PC-3 (cell line): ENCODE results near the gene NFIX.

ENCODE experiments used
- EZH2 ChIP-seq: fragments of 300-600 bp; sonication (generic); IDR thresholded peaks from one replicate; pipeline ENCODE4 v1.6.1; 2017; ENCODE audit warnings: antibody characterized with exemption, mild to moderate bottlenecking, low read length; ENCODE audit not compliant: unreplicated experiment
- EZH2phosphoT487 ChIP-seq: fragments of 300-600 bp; sonication (generic); IDR thresholded peaks from 2 replicates; pipeline ENCODE4 v1.6.1; 2018; ENCODE audit warnings: mild to moderate bottlenecking, antibody characterized with exemption, low read length, borderline replicate concordance
- TF ChIP-seq, protein P1 (sequence below): fragments of 300-600 bp; sonication (generic); conservative IDR thresholded peaks from 2 replicates; pipeline ENCODE4 v1.5.1; 2017; ENCODE audit warnings: antibody characterized with exemption, low read depth, mild to moderate bottlenecking, low read length

DNA sequence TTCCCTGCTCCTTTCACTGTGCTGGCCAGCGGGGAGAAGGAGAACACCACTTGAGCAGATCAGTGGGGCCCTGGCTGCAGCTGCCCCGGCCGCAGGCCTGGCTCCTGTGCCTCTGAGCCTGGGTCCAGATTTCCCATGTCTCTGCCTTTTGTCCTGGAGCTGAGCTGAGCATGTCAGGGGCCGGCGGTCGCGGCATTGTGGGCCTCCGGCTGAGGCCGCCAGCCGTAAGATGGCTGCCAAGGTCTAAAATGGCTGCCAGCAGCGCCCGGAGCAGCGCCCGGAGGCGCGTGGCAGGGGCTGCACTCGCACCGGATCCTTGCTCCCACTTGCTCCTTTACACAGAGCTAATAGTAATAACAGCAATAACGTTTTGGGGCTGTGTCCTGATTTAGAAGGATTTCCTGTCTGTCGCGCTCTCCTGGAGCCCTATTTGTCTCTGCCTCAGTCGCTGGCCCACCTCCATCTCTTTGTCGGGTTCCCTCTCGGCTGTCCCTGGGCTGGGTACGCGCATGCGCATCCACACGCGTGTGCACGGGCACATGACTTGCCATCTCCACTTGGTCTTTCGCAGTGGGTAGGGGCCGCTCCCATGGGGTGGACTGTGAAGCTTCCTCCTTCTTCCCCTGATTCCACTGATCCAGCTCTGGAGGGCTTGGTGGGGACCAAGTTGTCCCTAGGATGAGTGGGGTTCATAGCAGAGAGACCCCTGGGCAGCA lies 75.3 kb downstream of the NFIX start:
- TF ChIP-seq, protein P1, sequence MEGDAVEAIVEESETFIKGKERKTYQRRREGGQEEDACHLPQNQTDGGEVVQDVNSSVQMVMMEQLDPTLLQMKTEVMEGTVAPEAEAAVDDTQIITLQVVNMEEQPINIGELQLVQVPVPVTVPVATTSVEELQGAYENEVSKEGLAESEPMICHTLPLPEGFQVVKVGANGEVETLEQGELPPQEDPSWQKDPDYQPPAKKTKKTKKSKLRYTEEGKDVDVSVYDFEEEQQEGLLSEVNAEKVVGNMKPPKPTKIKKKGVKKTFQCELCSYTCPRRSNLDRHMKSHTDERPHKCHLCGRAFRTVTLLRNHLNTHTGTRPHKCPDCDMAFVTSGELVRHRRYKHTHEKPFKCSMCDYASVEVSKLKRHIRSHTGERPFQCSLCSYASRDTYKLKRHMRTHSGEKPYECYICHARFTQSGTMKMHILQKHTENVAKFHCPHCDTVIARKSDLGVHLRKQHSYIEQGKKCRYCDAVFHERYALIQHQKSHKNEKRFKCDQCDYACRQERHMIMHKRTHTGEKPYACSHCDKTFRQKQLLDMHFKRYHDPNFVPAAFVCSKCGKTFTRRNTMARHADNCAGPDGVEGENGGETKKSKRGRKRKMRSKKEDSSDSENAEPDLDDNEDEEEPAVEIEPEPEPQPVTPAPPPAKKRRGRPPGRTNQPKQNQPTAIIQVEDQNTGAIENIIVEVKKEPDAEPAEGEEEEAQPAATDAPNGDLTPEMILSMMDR = no peak
- TF ChIP-seq EZH2phosphoT487 (no peak), EZH2 (no peak)
